Measurements from ENCODE around the gene STPG3. TPM values are rescaled to one million over a fixed set of nuclear protein-coding genes. Genes with fewer than 3 reads are reported as not detected.
A peak's percentile ranks its signal among the peaks of the same experiment; 100 is the strongest.

Gene STPG3
- total and polyA plus RNA-seq, 4 donors, result not detected

GRCh38 chr9:137302118-137302448 lies 51.0 kb downstream of the STPG3 start, which contains the start of gene NRARP:
Gene NRARP, minus strand, starts transcription at chr9:137302271. Its CDS starts 343 bp downstream, at chr9:137301928.
- no peaks in the 10 kb centered on the region for H3K36me3 ChIP-seq (ENCODE audit: control insufficient read depth in 4 of 4, insufficient read depth in 3 of 4, low read depth in 1 of 4, low read length in 3 of 4)
- peaks cover 12 to 60% (median 28%) of the 10 kb centered on the region in 4 donors for H3K4me1 ChIP-seq (ENCODE audit: control insufficient read depth in 4 of 4, insufficient read depth in 4 of 4, low read length in 3 of 4)
- H3K4me3 ChIP-seq (ENCODE audit: low read depth in 1 of 3, low read length in 3 of 3), result peak within 1 kb of the TSS; percentile 54 to 63 (median 55)
- H3K27me3 ChIP-seq (ENCODE audit: control insufficient read depth in 4 of 4, insufficient read depth in 4 of 4, low read length in 3 of 4), result peaks cover 0 to 3% (median 0%) of the 10 kb centered on the region in 4 donors
- peak; percentile 80 for DNase-seq (ENCODE audit: low spot score)
- 1% methylated on average over 60 of the region's 60 CpGs for WGBS
- no peaks in the 10 kb centered on the region for H3K9me3 ChIP-seq (ENCODE audit: control insufficient read depth in 4 of 4, low read length in 3 of 4)
- H3K9ac ChIP-seq (ENCODE audit: low read depth in 1 of 2, low read length in 2 of 2), result peak within 1 kb of the TSS in 1 of 2 donors; percentile 37
- peak within 1 kb of the TSS; percentile 18 to 73 for H3K27ac ChIP-seq (ENCODE audit: low read depth in 1 of 2, low read length in 2 of 2)
- TF ChIP-seq GABPA (IDR thresholded peaks at IDR 0.05 in 1 of 2, conservative IDR thresholded peaks at IDR 0.05 in 1 of 2), result no peak
- TF ChIP-seq FOXA2 (IDR thresholded peaks at IDR 0.05), result no peak
- no peak for TF ChIP-seq EGR1 (IDR thresholded peaks at IDR 0.05; ENCODE audit: low read depth in 2 of 2)
- TF ChIP-seq HNF4A (conservative IDR thresholded peaks at IDR 0.05), result no peak
- no peak for TF ChIP-seq HNF4G (IDR thresholded peaks at IDR 0.05)
- TF ChIP-seq, protein P1, sequence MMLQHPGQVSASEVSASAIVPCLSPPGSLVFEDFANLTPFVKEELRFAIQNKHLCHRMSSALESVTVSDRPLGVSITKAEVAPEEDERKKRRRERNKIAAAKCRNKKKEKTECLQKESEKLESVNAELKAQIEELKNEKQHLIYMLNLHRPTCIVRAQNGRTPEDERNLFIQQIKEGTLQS (IDR thresholded peaks at IDR 0.05), result no peak
- TF ChIP-seq, protein P2, sequence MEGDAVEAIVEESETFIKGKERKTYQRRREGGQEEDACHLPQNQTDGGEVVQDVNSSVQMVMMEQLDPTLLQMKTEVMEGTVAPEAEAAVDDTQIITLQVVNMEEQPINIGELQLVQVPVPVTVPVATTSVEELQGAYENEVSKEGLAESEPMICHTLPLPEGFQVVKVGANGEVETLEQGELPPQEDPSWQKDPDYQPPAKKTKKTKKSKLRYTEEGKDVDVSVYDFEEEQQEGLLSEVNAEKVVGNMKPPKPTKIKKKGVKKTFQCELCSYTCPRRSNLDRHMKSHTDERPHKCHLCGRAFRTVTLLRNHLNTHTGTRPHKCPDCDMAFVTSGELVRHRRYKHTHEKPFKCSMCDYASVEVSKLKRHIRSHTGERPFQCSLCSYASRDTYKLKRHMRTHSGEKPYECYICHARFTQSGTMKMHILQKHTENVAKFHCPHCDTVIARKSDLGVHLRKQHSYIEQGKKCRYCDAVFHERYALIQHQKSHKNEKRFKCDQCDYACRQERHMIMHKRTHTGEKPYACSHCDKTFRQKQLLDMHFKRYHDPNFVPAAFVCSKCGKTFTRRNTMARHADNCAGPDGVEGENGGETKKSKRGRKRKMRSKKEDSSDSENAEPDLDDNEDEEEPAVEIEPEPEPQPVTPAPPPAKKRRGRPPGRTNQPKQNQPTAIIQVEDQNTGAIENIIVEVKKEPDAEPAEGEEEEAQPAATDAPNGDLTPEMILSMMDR (IDR thresholded peaks at IDR 0.05; ENCODE audit: low read depth, low read length, missing input control), result no peak
- no peak for TF ChIP-seq NR2F2 (IDR thresholded peaks at IDR 0.05)
- no peak for TF ChIP-seq FOXA1 (IDR thresholded peaks at IDR 0.05)
- no peak for TF ChIP-seq REST (IDR thresholded peaks at IDR 0.05)
- TF ChIP-seq TAF1 (conservative IDR thresholded peaks at IDR 0.05), result no peak
- TF ChIP-seq SP1 (IDR thresholded peaks at IDR 0.05), result no peak
- TF ChIP-seq JUND (IDR thresholded peaks at IDR 0.05), result no peak
- TF ChIP-seq, protein P3, sequence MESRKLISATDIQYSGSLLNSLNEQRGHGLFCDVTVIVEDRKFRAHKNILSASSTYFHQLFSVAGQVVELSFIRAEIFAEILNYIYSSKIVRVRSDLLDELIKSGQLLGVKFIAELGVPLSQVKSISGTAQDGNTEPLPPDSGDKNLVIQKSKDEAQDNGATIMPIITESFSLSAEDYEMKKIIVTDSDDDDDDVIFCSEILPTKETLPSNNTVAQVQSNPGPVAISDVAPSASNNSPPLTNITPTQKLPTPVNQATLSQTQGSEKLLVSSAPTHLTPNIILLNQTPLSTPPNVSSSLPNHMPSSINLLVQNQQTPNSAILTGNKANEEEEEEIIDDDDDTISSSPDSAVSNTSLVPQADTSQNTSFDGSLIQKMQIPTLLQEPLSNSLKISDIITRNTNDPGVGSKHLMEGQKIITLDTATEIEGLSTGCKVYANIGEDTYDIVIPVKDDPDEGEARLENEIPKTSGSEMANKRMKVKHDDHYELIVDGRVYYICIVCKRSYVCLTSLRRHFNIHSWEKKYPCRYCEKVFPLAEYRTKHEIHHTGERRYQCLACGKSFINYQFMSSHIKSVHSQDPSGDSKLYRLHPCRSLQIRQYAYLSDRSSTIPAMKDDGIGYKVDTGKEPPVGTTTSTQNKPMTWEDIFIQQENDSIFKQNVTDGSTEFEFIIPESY (IDR thresholded peaks at IDR 0.05), result no peak
- TF ChIP-seq RXRA (IDR thresholded peaks at IDR 0.05), result no peak
- TF ChIP-seq MAX (IDR thresholded peaks at IDR 0.05), result no peak
- no peak for TF ChIP-seq YY1 (IDR thresholded peaks at IDR 0.05)
- TF ChIP-seq RAD21 (IDR thresholded peaks at IDR 0.05), result no peak

Measured in liver (tissue), 9 donors.